HepG2 (cell line): ENCODE measurements around the gene EFNA3. TPM values are rescaled to one million over a fixed set of nuclear protein-coding genes. Genes with fewer than 3 reads are reported as not detected.

Experiments used
- ATM ChIP-seq: fragments of 450-650 bp; IDR thresholded peaks from 2 replicates; pipeline ENCODE4 v1.7.1; 2017; ENCODE audit warnings: mild to moderate bottlenecking, borderline replicate concordance
- BHLHE40 ChIP-seq: IDR thresholded peaks from 2 replicates; pipeline ENCODE4 v1.6.1; 2011; ENCODE audit warnings: low read length, improper control_type of control experiment
- EP300 ChIP-seq, 3 experiments: sonication (generic) in 1 of 3; formaldehyde crosslinking in 1 of 3; IDR thresholded peaks; 2 replicates each; pipeline versions ENCODE4 v1.5.1 to v1.6.1; 2011 to 2020; ENCODE audit warnings: low read depth in 2 of 3, low read length in 2 of 3, borderline replicate concordance in 1 of 3, improper control_type of control experiment in 1 of 3, mild to moderate bottlenecking in 1 of 3, missing genetic modification reagents in 1 of 3, moderate library complexity in 1 of 3
- HNF1B ChIP-seq: sonication (generic); formaldehyde crosslinking; IDR thresholded peaks from 2 replicates; pipeline ENCODE4 v1.5.1; 2020; ENCODE audit warnings: mild to moderate bottlenecking, moderate library complexity, missing genetic modification reagents
- KDM1A ChIP-seq: IDR thresholded peaks from 2 replicates; pipeline ENCODE4 v1.6.1; 2016; ENCODE audit warnings: missing compliant biosample characterization
- KLF6 ChIP-seq: IDR thresholded peaks from 2 replicates; pipeline ENCODE4 v1.8.0; 2016; ENCODE audit warnings: missing biosample characterization, missing genetic modification reagents
- ONECUT2 ChIP-seq: sonication (generic); formaldehyde crosslinking; IDR thresholded peaks from 2 replicates; pipeline ENCODE4 v1.4.0; 2020; ENCODE audit warnings: missing genetic modification reagents
- PCBP2 ChIP-seq: fragments of 200-400 bp; formaldehyde crosslinking; optimal IDR thresholded peaks from 2 replicates; pipeline ENCODE3; 2018; ENCODE audit warnings: low read length, low read depth; ENCODE audit not compliant: poor library complexity, severe bottlenecking
- TP53 ChIP-seq: sonication (generic); formaldehyde crosslinking; conservative IDR thresholded peaks from 2 replicates; pipeline ENCODE4 v1.4.0; 2020; ENCODE audit warnings: missing genetic modification reagents
- XRCC5 ChIP-seq: fragments of 200-400 bp; formaldehyde crosslinking; optimal IDR thresholded peaks from 2 replicates; pipeline ENCODE3; 2017; ENCODE audit warnings: mild to moderate bottlenecking, low read length
- ZNF354B ChIP-seq: sonication (generic); formaldehyde crosslinking; IDR thresholded peaks from 2 replicates; pipeline ENCODE4 v1.8.0; 2022; ENCODE audit warnings: mild to moderate bottlenecking, missing genetic modification reagents
- ZNF564 ChIP-seq: sonication (generic); formaldehyde crosslinking; IDR thresholded peaks from 2 replicates; pipeline ENCODE4 v1.8.1; 2023; ENCODE audit warnings: mild to moderate bottlenecking, missing genetic modification reagents
- ZNF619 ChIP-seq: sonication (generic); formaldehyde crosslinking; IDR thresholded peaks from 2 replicates; pipeline ENCODE4 v1.4.0; 2020; ENCODE audit warnings: mild to moderate bottlenecking, missing genetic modification reagents
- ZNF672 ChIP-seq: sonication (generic); formaldehyde crosslinking; IDR thresholded peaks from 2 replicates; pipeline ENCODE4 v1.8.1; 2022; ENCODE audit warnings: missing genetic modification reagents
- ZNF816 ChIP-seq: sonication (generic); formaldehyde crosslinking; IDR thresholded peaks from 2 replicates; pipeline ENCODE4 v1.8.0; 2022; ENCODE audit warnings: missing genetic modification reagents, mild to moderate bottlenecking, borderline replicate concordance
- ZNF883 ChIP-seq: sonication (generic); formaldehyde crosslinking; IDR thresholded peaks from 2 replicates; pipeline ENCODE4 v1.5.1; 2020; ENCODE audit warnings: mild to moderate bottlenecking, missing genetic modification reagents; ENCODE audit errors: not compliant biosample characterization
- polyA plus RNA-seq, 8 experiments: library from polyadenylated mRNA; depleted of rRNA in 3 of 8; stranded (reverse) in 7 of 8; unstranded in 1 of 8; fragments of >200 nt; fragmentation: Illumina TruSeq in 4 of 8; extraction: Trizol in 4 of 8; gene quantifications; 2 replicates each; pipeline versions ENCODE4 v1.2.1 to v1.2.3, GENCODE V29; 2011 to 2016; ENCODE audit warnings: low read depth in 4 of 8, missing spikeins in 1 of 8, mixed read lengths in 1 of 8; ENCODE audit not compliant: insufficient read depth in 1 of 8
- total RNA-seq, 5 experiments: library from RNA; depleted of rRNA; stranded (reverse); fragments of >200 nt; fragmentation: Illumina TruSeq; extraction: Trizol; gene quantifications; 2 replicates each; pipeline ENCODE4 v1.2.3, GENCODE V29; 2016; ENCODE audit warnings: low read depth in 1 of 5
- TF ChIP-seq, protein P1 (sequence below): sonication (generic); formaldehyde crosslinking; IDR thresholded peaks from 2 replicates; pipeline ENCODE4 v1.5.1; 2020; ENCODE audit warnings: mild to moderate bottlenecking, missing genetic modification reagents, moderate library complexity
- TF ChIP-seq, protein P2 (sequence below): sonication (generic); formaldehyde crosslinking; IDR thresholded peaks from 2 replicates; pipeline ENCODE4 v1.5.1; 2020; ENCODE audit warnings: missing genetic modification reagents, mild to moderate bottlenecking, borderline replicate concordance
- TF ChIP-seq, protein P3 (sequence below): sonication (generic); formaldehyde crosslinking; IDR thresholded peaks from 2 replicates; pipeline ENCODE4 v1.5.0; 2020; ENCODE audit warnings: missing genetic modification reagents, mild to moderate bottlenecking, borderline replicate concordance
- TF ChIP-seq, protein P4 (sequence below): sonication (generic); formaldehyde crosslinking; IDR thresholded peaks from 2 replicates; pipeline ENCODE4 v1.4.0; 2020; ENCODE audit warnings: mild to moderate bottlenecking, missing genetic modification reagents, borderline replicate concordance

EFNA3 gene
- total and polyA plus RNA-seq, 2 of the 13 experiments (the other 11 are each of a cell fraction or from before 2014, with no cell fraction given), result 1.0 to 5.7 TPM

- TF ChIP-seq HNF1B (CRISPR knock-in tag) (no peak), XRCC5 (peak; percentile 80), ZNF354B (CRISPR knock-in tag) (no peak), ZNF672 (CRISPR knock-in tag) (no peak), TP53 (no peak), KDM1A (CRISPR knock-in tag) (no peak), BHLHE40 (no peak), PCBP2 (no peak), ZNF564 (CRISPR knock-in tag) (no peak), ATM (no peak), ZNF619 (CRISPR knock-in tag) (no peak), ONECUT2 (no peak), EP300 (IDR thresholded peaks at IDR 0.05; ENCODE audit: low read depth in 2 of 2, low read length in 2 of 2) (no peak), EP300 (CRISPR knock-in tag; IDR thresholded peaks at IDR 0.05; ENCODE audit: borderline replicate concordance) (no peak), KLF6 (CRISPR knock-in tag) (no peak), ZNF816 (CRISPR knock-in tag) (no peak), ZNF883 (CRISPR knock-in tag) (peak; percentile 49)
- TF ChIP-seq, protein P1, sequence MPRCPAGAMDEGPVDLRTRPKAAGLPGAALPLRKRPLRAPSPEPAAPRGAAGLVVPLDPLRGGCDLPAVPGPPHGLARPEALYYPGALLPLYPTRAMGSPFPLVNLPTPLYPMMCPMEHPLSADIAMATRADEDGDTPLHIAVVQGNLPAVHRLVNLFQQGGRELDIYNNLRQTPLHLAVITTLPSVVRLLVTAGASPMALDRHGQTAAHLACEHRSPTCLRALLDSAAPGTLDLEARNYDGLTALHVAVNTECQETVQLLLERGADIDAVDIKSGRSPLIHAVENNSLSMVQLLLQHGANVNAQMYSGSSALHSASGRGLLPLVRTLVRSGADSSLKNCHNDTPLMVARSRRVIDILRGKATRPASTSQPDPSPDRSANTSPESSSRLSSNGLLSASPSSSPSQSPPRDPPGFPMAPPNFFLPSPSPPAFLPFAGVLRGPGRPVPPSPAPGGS, result peak; percentile 50; the same call in 1 of the 2 replicates
- TF ChIP-seq, protein P2, sequence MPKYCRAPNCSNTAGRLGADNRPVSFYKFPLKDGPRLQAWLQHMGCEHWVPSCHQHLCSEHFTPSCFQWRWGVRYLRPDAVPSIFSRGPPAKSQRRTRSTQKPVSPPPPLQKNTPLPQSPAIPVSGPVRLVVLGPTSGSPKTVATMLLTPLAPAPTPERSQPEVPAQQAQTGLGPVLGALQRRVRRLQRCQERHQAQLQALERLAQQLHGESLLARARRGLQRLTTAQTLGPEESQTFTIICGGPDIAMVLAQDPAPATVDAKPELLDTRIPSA, result no peak
- TF ChIP-seq, protein P3, sequence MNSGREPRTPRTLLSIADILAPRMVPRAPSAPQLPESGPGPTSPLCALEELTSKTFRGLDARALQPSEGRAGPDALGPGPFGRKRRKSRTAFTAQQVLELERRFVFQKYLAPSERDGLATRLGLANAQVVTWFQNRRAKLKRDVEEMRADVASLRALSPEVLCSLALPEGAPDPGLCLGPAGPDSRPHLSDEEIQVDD (CRISPR knock-in tag), result no peak
- TF ChIP-seq, protein P4, sequence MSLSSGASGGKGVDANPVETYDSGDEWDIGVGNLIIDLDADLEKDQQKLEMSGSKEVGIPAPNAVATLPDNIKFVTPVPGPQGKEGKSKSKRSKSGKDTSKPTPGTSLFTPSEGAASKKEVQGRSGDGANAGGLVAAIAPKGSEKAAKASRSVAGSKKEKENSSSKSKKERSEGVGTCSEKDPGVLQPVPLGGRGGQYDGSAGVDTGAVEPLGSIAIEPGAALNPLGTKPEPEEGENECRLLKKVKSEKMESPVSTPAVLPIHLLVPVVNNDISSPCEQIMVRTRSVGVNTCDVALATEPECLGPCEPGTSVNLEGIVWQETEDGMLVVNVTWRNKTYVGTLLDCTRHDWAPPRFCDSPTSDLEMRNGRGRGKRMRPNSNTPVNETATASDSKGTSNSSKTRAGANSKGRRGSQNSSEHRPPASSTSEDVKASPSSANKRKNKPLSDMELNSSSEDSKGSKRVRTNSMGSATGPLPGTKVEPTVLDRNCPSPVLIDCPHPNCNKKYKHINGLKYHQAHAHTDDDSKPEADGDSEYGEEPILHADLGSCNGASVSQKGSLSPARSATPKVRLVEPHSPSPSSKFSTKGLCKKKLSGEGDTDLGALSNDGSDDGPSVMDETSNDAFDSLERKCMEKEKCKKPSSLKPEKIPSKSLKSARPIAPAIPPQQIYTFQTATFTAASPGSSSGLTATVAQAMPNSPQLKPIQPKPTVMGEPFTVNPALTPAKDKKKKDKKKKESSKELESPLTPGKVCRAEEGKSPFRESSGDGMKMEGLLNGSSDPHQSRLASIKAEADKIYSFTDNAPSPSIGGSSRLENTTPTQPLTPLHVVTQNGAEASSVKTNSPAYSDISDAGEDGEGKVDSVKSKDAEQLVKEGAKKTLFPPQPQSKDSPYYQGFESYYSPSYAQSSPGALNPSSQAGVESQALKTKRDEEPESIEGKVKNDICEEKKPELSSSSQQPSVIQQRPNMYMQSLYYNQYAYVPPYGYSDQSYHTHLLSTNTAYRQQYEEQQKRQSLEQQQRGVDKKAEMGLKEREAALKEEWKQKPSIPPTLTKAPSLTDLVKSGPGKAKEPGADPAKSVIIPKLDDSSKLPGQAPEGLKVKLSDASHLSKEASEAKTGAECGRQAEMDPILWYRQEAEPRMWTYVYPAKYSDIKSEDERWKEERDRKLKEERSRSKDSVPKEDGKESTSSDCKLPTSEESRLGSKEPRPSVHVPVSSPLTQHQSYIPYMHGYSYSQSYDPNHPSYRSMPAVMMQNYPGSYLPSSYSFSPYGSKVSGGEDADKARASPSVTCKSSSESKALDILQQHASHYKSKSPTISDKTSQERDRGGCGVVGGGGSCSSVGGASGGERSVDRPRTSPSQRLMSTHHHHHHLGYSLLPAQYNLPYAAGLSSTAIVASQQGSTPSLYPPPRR, result no peak
Measured at GRCh38 chr1:155044812-155045657, 33.6 kb upstream of the EFNA3 start (continued).
